Left ventricle myocardium inferior (tissue), 1 donor: Measurements from ENCODE around the gene HAUS8. TPM values are rescaled to one million over a fixed set of nuclear protein-coding genes. Genes with fewer than 3 reads are reported as not detected.
A peak's percentile ranks its signal among the peaks of the same experiment; 100 is the strongest.

Experiments used
- DNase-seq: peaks from one replicate; pipeline ENCODE4 v3.0.0-alpha.2; 2020
- H3K27ac ChIP-seq: fragments of 200-600 bp; replicated peaks from 2 replicates; pipeline ENCODE4 v1.8.0; 2021
- H3K27me3 ChIP-seq: fragments of 200-600 bp; 2 replicates; pipeline ENCODE4 v1.8.0; 2021; ENCODE audit warnings: low read depth
- H3K36me3 ChIP-seq: fragments of 200-600 bp; 2 replicates; pipeline ENCODE4 v1.8.0; 2021
- H3K4me1 ChIP-seq: fragments of 200-600 bp; 2 replicates; pipeline ENCODE4 v1.8.0; 2021
- H3K4me3 ChIP-seq: fragments of 200-600 bp; 2 replicates; pipeline ENCODE4 v1.8.0; 2021; ENCODE audit warnings: mild to moderate bottlenecking, moderate library complexity
- H3K9me3 ChIP-seq: fragments of 200-600 bp; replicated peaks from 2 replicates; pipeline ENCODE4 v1.8.0; 2021
- intact Hi-C: fragments of 100-400 bp; cut with micrococcal nuclease; formaldehyde crosslinking; loops from one replicate; pipeline ENCODE4 v1.11.0; 2022
- total RNA-seq: library from RNA; stranded (reverse); fragmentation: NEBNext Ultra II Directional; extraction: Animal tissue kit (Norgen Biotek cat#: 25700); gene quantifications from one replicate; pipeline ENCODE4 v1.2.1, GENCODE V29; 2021
- TF ChIP-seq, protein P1 (sequence below): fragments of 200-600 bp; IDR thresholded peaks from 2 replicates; pipeline ENCODE4 v1.8.0; 2021; ENCODE audit warnings: antibody characterized with exemption, mild to moderate bottlenecking, borderline replicate concordance
- donor health status: DM: no; HTN: yes; CAD: no; lungs with severe emphysema.

HAUS8 gene
- total RNA-seq, 1 donor from 2014 or later, result 3.5 TPM

DNA sequence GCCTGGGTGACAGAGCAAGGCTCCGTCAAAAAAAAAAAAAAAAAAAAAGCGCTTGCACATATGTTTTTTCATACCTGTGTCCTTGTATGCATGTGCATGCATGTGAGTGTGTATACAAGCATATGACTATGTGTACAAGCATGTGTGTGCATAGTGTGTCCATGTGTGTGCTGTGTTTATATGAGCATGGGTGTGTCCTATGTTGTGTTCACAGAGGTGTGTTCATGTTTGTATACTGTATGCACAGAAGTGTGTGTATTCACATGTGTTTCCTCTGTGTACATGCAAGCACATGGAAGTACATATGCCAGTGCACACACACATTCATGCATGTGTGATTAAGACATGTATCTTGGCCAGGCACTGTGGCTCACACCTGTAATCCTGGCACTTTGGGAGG lies 17.4 kb upstream of the HAUS8 start:
- Histone ChIP-seq H3K36me3 (no peaks in the 10 kb centered on the region), H3K9me3 (no peaks in the 10 kb centered on the region), H3K27me3 (no peaks in the 10 kb centered on the region), H3K4me1 (peaks cover 59% of the 10 kb centered on the region), H3K27ac (no peak overlapping the region), H3K4me3 (no peak overlapping the region)
- TF ChIP-seq, protein P1, sequence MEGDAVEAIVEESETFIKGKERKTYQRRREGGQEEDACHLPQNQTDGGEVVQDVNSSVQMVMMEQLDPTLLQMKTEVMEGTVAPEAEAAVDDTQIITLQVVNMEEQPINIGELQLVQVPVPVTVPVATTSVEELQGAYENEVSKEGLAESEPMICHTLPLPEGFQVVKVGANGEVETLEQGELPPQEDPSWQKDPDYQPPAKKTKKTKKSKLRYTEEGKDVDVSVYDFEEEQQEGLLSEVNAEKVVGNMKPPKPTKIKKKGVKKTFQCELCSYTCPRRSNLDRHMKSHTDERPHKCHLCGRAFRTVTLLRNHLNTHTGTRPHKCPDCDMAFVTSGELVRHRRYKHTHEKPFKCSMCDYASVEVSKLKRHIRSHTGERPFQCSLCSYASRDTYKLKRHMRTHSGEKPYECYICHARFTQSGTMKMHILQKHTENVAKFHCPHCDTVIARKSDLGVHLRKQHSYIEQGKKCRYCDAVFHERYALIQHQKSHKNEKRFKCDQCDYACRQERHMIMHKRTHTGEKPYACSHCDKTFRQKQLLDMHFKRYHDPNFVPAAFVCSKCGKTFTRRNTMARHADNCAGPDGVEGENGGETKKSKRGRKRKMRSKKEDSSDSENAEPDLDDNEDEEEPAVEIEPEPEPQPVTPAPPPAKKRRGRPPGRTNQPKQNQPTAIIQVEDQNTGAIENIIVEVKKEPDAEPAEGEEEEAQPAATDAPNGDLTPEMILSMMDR, result no peak
- intact Hi-C loops, result no loop called here
- no peak for DNase-seq

DNA sequence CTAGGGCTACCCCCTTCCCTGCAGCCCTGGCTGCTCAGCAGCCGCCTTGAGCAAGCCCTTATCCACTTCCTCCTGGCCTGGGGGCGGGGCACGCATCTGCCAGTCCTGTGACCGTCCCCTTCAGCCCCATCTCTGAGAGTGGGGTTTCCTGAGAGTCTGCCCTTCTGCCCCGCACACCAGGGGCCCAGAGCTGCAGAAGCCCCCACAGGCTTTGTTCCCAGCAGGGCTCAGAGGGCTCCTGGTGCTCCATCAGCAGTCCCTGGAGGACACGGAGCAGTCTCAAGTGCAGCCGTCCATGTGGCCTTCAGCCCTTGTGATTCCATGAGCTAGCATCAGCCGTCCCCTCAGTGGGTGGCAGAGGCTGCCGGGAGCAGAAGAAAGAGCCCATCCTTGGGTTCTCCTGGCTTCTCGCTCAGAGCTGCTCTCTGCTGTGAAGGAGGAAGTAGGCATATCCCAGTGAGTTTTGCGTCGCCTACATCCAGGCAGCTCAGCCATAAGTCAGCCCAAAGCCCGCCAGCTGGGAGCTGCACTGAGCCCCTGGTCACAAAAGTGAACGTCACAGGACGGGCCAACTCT lies 16.6 kb upstream of the HAUS8 start:
- Histone ChIP-seq H3K4me1 (peaks cover 53% of the 10 kb centered on the region), H3K36me3 (peaks cover under 1% of the 10 kb centered on the region), H3K4me3 (no peak overlapping the region), H3K27ac (peak overlapping the region; percentile 37), H3K27me3 (no peaks in the 10 kb centered on the region), H3K9me3 (no peaks in the 10 kb centered on the region)
- TF ChIP-seq, protein P1, result no peak
- peak; percentile 57 for DNase-seq
- intact Hi-C loops, result no loop called here

DNA sequence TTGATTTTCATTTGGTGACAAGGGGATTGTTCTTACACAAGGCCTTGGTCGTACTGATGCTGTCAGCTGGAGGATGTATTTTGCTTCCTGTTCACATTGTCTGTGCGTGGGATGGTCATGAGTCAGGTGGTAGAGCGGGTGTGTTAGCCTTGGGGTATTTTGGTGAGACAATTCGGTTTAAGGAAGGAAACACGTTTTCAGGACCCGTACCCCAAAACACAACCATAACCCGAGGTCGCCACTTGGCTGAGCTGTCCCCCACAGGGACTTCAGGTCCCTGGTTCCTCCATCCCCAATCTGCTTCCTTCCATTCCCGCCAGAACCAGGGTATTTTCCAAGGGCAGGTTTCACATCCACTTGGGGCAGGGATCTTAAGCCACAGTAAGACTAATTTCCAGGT lies 15.3 kb upstream of the HAUS8 start:
- TF ChIP-seq, protein P1, result no peak
- intact Hi-C loops, result no loop called here
- peaks cover 11% of the 10 kb centered on the region for H3K36me3 ChIP-seq
- H3K27me3 ChIP-seq, result no peaks in the 10 kb centered on the region
- H3K27ac ChIP-seq, result no peak overlapping the region
- H3K4me1 ChIP-seq, result peaks cover 46% of the 10 kb centered on the region
- H3K9me3 ChIP-seq, result no peaks in the 10 kb centered on the region
- no peak for DNase-seq
- no peak overlapping the region for H3K4me3 ChIP-seq

DNA sequence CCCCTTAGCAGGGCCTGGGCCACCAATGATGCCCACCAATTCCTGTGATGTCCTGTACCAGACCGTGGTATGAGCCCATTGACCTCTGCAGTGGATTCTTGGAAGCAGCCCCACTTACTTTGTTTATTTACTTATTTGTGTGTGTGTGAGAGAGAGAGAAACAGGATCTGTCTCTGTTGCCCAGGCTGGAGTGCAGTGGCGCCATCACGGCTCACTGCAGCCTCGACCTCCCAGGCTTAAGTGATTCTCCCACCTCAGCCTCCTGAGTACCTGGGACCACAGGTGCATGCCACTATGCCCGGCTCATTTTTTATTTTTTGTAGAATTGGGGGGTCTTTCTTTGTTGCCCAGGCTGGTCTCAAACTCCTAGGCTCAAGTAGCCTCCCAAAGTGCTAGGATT lies 13.3 kb upstream of the HAUS8 start:
- TF ChIP-seq, protein P1, result no peak
- Histone ChIP-seq H3K36me3 (peaks cover 11% of the 10 kb centered on the region), H3K4me1 (peaks cover 31% of the 10 kb centered on the region), H3K27me3 (no peaks in the 10 kb centered on the region), H3K9me3 (no peaks in the 10 kb centered on the region), H3K27ac (no peak overlapping the region), H3K4me3 (no peak overlapping the region)
- intact Hi-C loops, result no loop called here
- DNase-seq, result no peak

DNA sequence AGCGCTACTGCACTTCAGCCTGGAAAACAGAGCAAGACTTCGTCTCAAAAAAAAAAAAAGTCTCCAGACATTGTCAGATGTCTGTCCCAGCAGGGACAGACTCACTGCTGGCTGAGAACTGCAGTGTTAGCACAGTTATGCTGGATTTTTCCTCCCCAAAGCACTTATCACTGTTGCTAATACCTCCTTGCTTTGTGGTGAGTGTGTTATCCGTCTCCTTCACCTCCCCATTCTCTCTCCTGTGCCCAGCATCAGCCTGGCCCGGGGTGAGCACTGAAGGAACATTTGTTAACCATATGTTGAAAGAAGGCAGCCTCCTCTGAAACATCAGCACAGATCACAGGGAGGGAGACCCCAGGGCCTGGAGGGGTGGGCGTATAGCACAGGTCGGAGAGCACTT lies 11.6 kb upstream of the HAUS8 start:
- no peak for DNase-seq
- H3K27ac ChIP-seq, result no peak overlapping the region
- intact Hi-C loops, result no loop called here
- H3K4me1 ChIP-seq, result peaks cover 44% of the 10 kb centered on the region
- H3K4me3 ChIP-seq, result no peak overlapping the region
- no peaks in the 10 kb centered on the region for H3K9me3 ChIP-seq
- H3K36me3 ChIP-seq, result peaks cover 11% of the 10 kb centered on the region
- TF ChIP-seq, protein P1, result no peak
- H3K27me3 ChIP-seq, result no peaks in the 10 kb centered on the region
